Endothelial cell of umbilical vein (primary cell): ENCODE results near the gene PLA2G4E. TPM values are rescaled to one million over a fixed set of nuclear protein-coding genes. Genes with fewer than 3 reads are reported as not detected.

Experiments used
- BruUV-seq: library from RNA; stranded (reverse); fragments of 400-500 nt; replicated peaks from 2 replicates; lab custom pipeline; 2021; lab: Mats Ljungman, UMichigan
- CTCF ChIA-PET: fragments of 300-600, 350-600 bp; sonication (Branson Sonifier 250); formaldehyde crosslinking; loops from one replicate; lab custom pipeline; 2021; ENCODE audit warnings: antibody characterized with exemption, inconsistent platforms; lab: Charles Lee
- POLR2A ChIA-PET: fragments of 300-600, 350-600 bp; sonication (Branson Sonifier 250); formaldehyde crosslinking; loops from one replicate; lab custom pipeline; 2021; ENCODE audit warnings: antibody characterized with exemption, inconsistent platforms; lab: Charles Lee
- DNase-seq: peaks from one replicate; pipeline ENCODE4 v3.0.0-alpha.2; 2011; ENCODE audit warnings: low read depth, low spot score
- FAIRE-seq: peaks from 2 replicates; lab custom pipeline; 2011; peaks lifted over from hg19 to GRCh38; lab: Jason Lieb, UNC
- H2AFZ ChIP-seq: 2 replicates; pipeline ENCODE4 v1.6.0; 2012; ENCODE audit warnings: low read depth, low read length, control low read depth, inconsistent platforms
- H3K27ac ChIP-seq: 2 replicates; pipeline ENCODE4 v1.5.1; 2011; ENCODE audit warnings: low read depth, mild to moderate bottlenecking, control low read depth, low read length, moderate library complexity; ENCODE audit not compliant: insufficient read depth
- H3K27me3 ChIP-seq, 2 experiments: 2 replicates each; pipeline versions ENCODE4 v1.6.0 to v1.6.1; 2011; ENCODE audit warnings: low read length in 2 of 2, mixed read lengths in 1 of 2; ENCODE audit not compliant: control insufficient read depth in 2 of 2, insufficient read depth in 2 of 2
- H3K36me3 ChIP-seq, 2 experiments: 2 replicates in 1 of 2; 3 replicates in 1 of 2; pipeline ENCODE4 v1.5.1; 2011; ENCODE audit warnings: low read length in 2 of 2, mild to moderate bottlenecking in 1 of 2, moderate library complexity in 1 of 2; ENCODE audit not compliant: control insufficient read depth in 2 of 2, insufficient read depth in 2 of 2; ENCODE audit errors: extremely low read depth in 1 of 2
- H3K4me1 ChIP-seq: 3 replicates; pipeline ENCODE4 v1.5.1; 2011; ENCODE audit warnings: mild to moderate bottlenecking, low read length; ENCODE audit not compliant: control insufficient read depth, insufficient read depth; ENCODE audit errors: extremely low read depth
- H3K4me2 ChIP-seq: 2 replicates; pipeline ENCODE4 v1.6.1; 2011; ENCODE audit warnings: low read length, control low read depth, mixed read lengths; ENCODE audit not compliant: insufficient read depth
- H3K4me3 ChIP-seq, 3 experiments: fragments of 200-600 bp in 1 of 3; sonication (generic), shearing (Covaris generic) in 1 of 3; replicated peaks in 1 of 3; 2 replicates each; pipeline ENCODE4 v1.5.1; 2011 to 2016; ENCODE audit warnings: control low read depth in 3 of 3, low read length in 3 of 3, mild to moderate bottlenecking in 2 of 3, inconsistent platforms in 1 of 3, low read depth in 1 of 3, moderate library complexity in 1 of 3; ENCODE audit not compliant: insufficient read depth in 1 of 3
- H3K79me2 ChIP-seq: 2 replicates; pipeline ENCODE4 v1.6.0; 2012; ENCODE audit warnings: low read length, inconsistent platforms; ENCODE audit not compliant: control insufficient read depth, insufficient read depth
- H3K9ac ChIP-seq: replicated peaks from 2 replicates; pipeline ENCODE3; 2011; ENCODE audit warnings: low read length, control low read depth; ENCODE audit not compliant: insufficient read depth; ENCODE audit errors: extremely low read depth
- H3K9me1 ChIP-seq: replicated peaks from 3 replicates; pipeline ENCODE4 v1.6.0; 2011; ENCODE audit warnings: mild to moderate bottlenecking, low read length; ENCODE audit not compliant: control insufficient read depth, insufficient read depth; ENCODE audit errors: extremely low read depth
- H3K9me3 ChIP-seq: replicated peaks from 2 replicates; pipeline ENCODE4 v1.5.1; 2012; ENCODE audit warnings: low read length, inconsistent platforms; ENCODE audit not compliant: control insufficient read depth, insufficient read depth
- H4K20me1 ChIP-seq: replicated peaks from 2 replicates; pipeline ENCODE3; 2011; ENCODE audit warnings: mild to moderate bottlenecking, low read length; ENCODE audit not compliant: control insufficient read depth, insufficient read depth; ENCODE audit errors: extremely low read depth
- EZH2 ChIP-seq: IDR thresholded peaks from 2 replicates; pipeline ENCODE4 v1.6.1; 2012; ENCODE audit warnings: borderline replicate concordance, low read depth, mild to moderate bottlenecking, moderate library complexity, low read length, inconsistent platforms; ENCODE audit not compliant: severe bottlenecking
- FOS ChIP-seq: IDR thresholded peaks from 2 replicates; pipeline ENCODE4 v1.6.1; 2011; ENCODE audit warnings: mild to moderate bottlenecking, low read length, moderate library complexity, borderline replicate concordance; ENCODE audit not compliant: insufficient read depth
- GATA2 ChIP-seq: IDR thresholded peaks from 2 replicates; pipeline ENCODE4 v1.7.0; 2011; ENCODE audit warnings: low read depth, mild to moderate bottlenecking, moderate library complexity, mixed read lengths, low read length; ENCODE audit not compliant: insufficient read length, insufficient read depth
- JUN ChIP-seq: IDR thresholded peaks from 2 replicates; pipeline ENCODE4 v1.6.1; 2011; ENCODE audit warnings: borderline replicate concordance, low read depth; ENCODE audit not compliant: insufficient read length, insufficient read depth
- MYC ChIP-seq: IDR thresholded peaks from one replicate; pipeline ENCODE4 v1.6.1; 2011; ENCODE audit warnings: mild to moderate bottlenecking, low read depth, low read length
- POLR2A ChIP-seq: IDR thresholded peaks from 2 replicates; pipeline ENCODE4 v1.6.1; 2012; ENCODE audit warnings: low read depth, mild to moderate bottlenecking, control low read depth, low read length
- POLR2AphosphoS5 ChIP-seq: IDR thresholded peaks from 2 replicates; pipeline ENCODE4 v1.6.1; 2012; ENCODE audit warnings: low read depth, mild to moderate bottlenecking, control low read depth, low read length, moderate library complexity; ENCODE audit not compliant: insufficient read depth
- dilution Hi-C: fragments of 300-500 bp; cut with MboI; formaldehyde crosslinking; loops from one replicate; pipeline ENCODE4 v1.15.0; 2019; ENCODE audit warnings: low sequenced_read_pairs; ENCODE audit not compliant: extremely low pct_ligation_motif_present
- intact Hi-C: fragments of 100-400 bp; cut with micrococcal nuclease; formaldehyde crosslinking; loops from one replicate; pipeline ENCODE4 v1.10.0; 2022
- polyA plus RNA-seq, 4 experiments: library from polyadenylated mRNA; depleted of rRNA in 3 of 4; stranded (reverse) in 3 of 4; unstranded in 1 of 4; fragments of >200 nt; gene quantifications; 2 replicates each; pipeline versions ENCODE4 v1.2.1 to v1.2.3, GENCODE V29; 2011 to 2012; ENCODE audit warnings: missing spikeins in 1 of 4
- total RNA-seq: library from RNA; stranded (reverse); gene quantifications from 2 replicates; pipeline ENCODE4 v1.2.3, GENCODE V29; 2021
- TF ChIP-seq, protein P1 (sequence below), 2 donors: IDR thresholded peaks; 1 replicate in 1 of 2; 2 replicates in 1 of 2; pipeline ENCODE4 v1.5.1; 2011; ENCODE audit warnings: low read length in 2 of 2, mild to moderate bottlenecking in 2 of 2, moderate library complexity in 2 of 2, control low read depth in 1 of 2, inconsistent platforms in 1 of 2, low read depth in 1 of 2; ENCODE audit not compliant: insufficient read depth in 1 of 2; ENCODE audit errors: extremely low read depth in 1 of 2
- TF ChIP-seq, protein P2 (sequence below): IDR thresholded peaks from 2 replicates; pipeline ENCODE4 v1.6.1; 2011; ENCODE audit not compliant: insufficient read depth, insufficient read length

PLA2G4E gene
- total and polyA plus RNA-seq, 2 donors (not counting 3 experiments of a cell fraction or from before 2014, with no cell fraction given) = not detected

DNA sequence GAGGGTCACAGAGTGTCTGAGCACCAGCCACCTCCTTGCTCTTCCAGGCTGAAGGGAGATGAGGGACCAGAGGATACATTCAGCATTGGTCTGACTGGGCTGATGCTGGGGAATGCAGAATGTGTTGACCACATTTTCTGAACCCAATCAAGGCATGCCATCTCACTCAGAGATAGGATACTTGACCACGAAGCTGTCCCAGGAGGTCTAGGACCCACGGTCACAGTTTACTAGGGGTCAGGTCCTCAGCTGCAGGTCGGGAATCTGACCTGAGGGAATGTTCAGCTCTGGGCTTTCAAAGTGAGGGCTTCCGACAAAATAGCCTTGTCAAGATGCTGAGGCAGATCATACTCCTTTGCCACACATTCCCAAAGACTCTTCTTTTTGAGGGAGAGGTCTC lies 19.6 kb downstream of the PLA2G4E start:
- no peaks in the 10 kb centered on the region for H4K20me1 ChIP-seq
- no peaks in the 10 kb centered on the region for H3K79me2 ChIP-seq
- ChIA-PET POLR2A (no interaction called here), CTCF (interaction anchor here (1.0 to 1.5 kb wide), 2 partner anchors 12 to 53 kb away, joined by 3 read pairs; no protein-coding TSS in a partner anchor)
- H3K36me3 ChIP-seq = no peaks in the 10 kb centered on the region
- intact Hi-C loops (no loop called here), dilution Hi-C loops (no loop called here)
- BruUV-seq = no TSS peak
- DNase-seq (no peak), FAIRE-seq (no peak)
- no peak overlapping the region for H3K9ac ChIP-seq
- no peak overlapping the region for H2AFZ ChIP-seq
- no peaks in the 10 kb centered on the region for H3K9me1 ChIP-seq
- no peak for TF ChIP-seq POLR2AphosphoS5
- TF ChIP-seq, protein P1, sequence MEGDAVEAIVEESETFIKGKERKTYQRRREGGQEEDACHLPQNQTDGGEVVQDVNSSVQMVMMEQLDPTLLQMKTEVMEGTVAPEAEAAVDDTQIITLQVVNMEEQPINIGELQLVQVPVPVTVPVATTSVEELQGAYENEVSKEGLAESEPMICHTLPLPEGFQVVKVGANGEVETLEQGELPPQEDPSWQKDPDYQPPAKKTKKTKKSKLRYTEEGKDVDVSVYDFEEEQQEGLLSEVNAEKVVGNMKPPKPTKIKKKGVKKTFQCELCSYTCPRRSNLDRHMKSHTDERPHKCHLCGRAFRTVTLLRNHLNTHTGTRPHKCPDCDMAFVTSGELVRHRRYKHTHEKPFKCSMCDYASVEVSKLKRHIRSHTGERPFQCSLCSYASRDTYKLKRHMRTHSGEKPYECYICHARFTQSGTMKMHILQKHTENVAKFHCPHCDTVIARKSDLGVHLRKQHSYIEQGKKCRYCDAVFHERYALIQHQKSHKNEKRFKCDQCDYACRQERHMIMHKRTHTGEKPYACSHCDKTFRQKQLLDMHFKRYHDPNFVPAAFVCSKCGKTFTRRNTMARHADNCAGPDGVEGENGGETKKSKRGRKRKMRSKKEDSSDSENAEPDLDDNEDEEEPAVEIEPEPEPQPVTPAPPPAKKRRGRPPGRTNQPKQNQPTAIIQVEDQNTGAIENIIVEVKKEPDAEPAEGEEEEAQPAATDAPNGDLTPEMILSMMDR (IDR thresholded peaks at IDR 0.05; ENCODE audit: extremely low read depth in 1 of 2, insufficient read depth in 1 of 2, low read depth in 1 of 2, low read length in 2 of 2) = no peak
- no peaks in the 10 kb centered on the region for H3K9me3 ChIP-seq
- H3K27me3 ChIP-seq = peaks cover 9% of the 10 kb centered on the region in 2 experiments
- no peak overlapping the region for H3K4me2 ChIP-seq
- H3K4me1 ChIP-seq = no peaks in the 10 kb centered on the region
- no peak overlapping the region for H3K27ac ChIP-seq
- no peak overlapping the region for H3K4me3 ChIP-seq

DNA sequence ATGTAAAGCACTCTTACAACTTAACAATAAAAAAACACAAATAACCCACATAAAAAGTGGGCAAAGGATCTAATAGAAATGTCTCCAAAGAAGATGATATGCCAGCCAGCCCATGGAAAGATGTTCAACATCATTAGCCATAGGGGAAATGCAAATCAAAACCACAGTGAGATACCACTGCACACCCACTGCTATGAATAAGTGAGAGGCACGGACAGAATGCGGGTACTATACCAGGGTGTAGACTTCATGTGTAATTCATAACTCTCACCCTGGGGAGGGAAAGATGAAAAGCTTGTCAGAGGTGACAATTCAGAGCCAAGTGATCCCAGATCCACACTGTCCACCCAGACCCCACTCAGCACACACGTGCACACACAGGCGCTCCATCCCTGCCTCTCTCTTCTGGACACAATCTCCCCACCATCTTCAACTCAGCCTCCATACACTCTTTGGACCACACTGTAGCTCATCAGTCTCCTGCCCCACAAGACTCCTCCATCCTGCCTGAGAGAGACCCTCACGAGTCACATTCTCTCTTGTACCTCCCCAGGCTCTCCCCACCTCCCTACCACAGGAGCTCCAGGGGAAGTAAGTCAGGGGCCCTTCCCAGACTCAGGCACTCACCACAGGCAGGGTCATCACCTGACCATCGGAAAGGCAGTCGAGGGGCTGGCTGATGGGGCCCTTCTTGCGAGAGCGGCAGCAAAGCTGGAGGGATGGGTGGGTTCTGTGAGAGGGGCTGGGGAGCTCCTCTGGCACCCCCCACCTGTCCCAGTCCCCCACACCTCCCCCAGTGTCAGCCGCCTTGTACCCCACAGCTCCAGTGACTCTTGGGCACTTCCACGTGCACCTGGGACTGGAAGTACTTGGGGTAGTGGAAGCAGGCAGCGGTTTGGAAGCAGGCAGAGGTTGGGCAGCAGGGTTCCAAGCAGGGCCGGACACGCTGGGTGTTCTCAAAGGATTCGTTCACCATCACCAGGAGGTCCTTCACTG lies 21.3 kb downstream of the PLA2G4E start:
- Histone ChIP-seq H3K27ac (no peak overlapping the region), H3K9me1 (no peaks in the 10 kb centered on the region), H3K4me3 (no peak overlapping the region), H3K9me3 (no peaks in the 10 kb centered on the region), H3K4me2 (no peak overlapping the region), H2AFZ (no peak overlapping the region), H3K4me1 (no peaks in the 10 kb centered on the region), H3K36me3 (no peaks in the 10 kb centered on the region), H3K9ac (no peak overlapping the region), H3K27me3 (peaks cover 3 to 9% of the 10 kb centered on the region in 2 experiments), H4K20me1 (no peaks in the 10 kb centered on the region), H3K79me2 (no peaks in the 10 kb centered on the region)
- no peak for TF ChIP-seq EZH2
- no peak for TF ChIP-seq JUN
- TF ChIP-seq POLR2A = no peak
- TF ChIP-seq, protein P2, sequence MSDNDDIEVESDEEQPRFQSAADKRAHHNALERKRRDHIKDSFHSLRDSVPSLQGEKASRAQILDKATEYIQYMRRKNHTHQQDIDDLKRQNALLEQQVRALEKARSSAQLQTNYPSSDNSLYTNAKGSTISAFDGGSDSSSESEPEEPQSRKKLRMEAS = no peak
- no peak for TF ChIP-seq FOS
- no peak for TF ChIP-seq POLR2AphosphoS5
- TF ChIP-seq GATA2 = no peak
- TF ChIP-seq MYC = no peak
- TF ChIP-seq, protein P1 (IDR thresholded peaks at IDR 0.05; ENCODE audit: extremely low read depth in 1 of 2, insufficient read depth in 1 of 2, low read depth in 1 of 2, low read length in 2 of 2) = no peak
- POLR2A ChIA-PET = no interaction called here
- DNase-seq = no peak
- FAIRE-seq = no peak
- BruUV-seq = no TSS peak
- dilution Hi-C loops = no loop called here
- intact Hi-C loops = no loop called here
- CTCF ChIA-PET = no interaction called here
